Measurements from ENCODE around the gene HOXC11. TPM values are rescaled to one million over a fixed set of nuclear protein-coding genes. Genes with fewer than 3 reads are reported as not detected.

The HOXC11 gene
- 1.0 and 2.3 TPM in 2 replicates for total RNA-seq (2014; rRNA removed; shearing (Covaris generic))

DNA sequence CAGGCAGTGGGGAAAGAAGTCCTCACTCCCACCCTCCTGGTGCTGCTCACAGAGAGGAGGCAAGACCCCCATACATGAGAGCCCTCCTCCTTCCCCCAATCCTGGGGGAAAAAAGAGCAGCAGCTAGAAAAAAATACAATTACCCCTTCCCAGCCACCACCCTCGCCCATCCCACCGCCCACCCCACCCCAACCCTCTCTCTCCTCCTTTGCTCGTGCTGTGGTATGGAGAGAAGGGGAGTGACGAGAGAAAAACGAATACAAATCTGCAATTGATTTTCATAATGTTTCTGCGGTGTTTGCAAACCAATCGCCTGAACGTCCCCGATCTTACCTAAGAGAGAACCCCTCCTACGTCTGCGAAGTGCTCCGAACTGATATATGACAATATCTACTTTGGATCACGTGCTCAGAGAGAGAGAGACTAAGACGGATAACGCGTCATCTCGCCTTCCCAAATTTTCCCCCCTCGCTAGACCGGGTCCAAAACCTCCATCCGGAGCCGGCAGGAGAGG is at the start of gene HOXC11:
Gene HOXC11 (plus strand): TSS at position 405 of the 514 bp plus-strand sequence. CDS start 116 bp downstream, outside the sequence.
- no peak for DNase-seq (ENCODE audit: low spot score)

GRCh38 chr12:53924521-53925405 is 48.2 kb upstream of the HOXC11 start:
- DNase-seq (ENCODE audit: low spot score) = no peak

- no peak for DNase-seq (ENCODE audit: low spot score)
These were observed 45.5 kb upstream of the HOXC11 start for GRCh38 chr12:53927220-53928029.

- DNase-seq (ENCODE audit: low spot score) = no peak
These were observed 44.7 kb upstream of the HOXC11 start for GRCh38 chr12:53928054-53928835.

DNA sequence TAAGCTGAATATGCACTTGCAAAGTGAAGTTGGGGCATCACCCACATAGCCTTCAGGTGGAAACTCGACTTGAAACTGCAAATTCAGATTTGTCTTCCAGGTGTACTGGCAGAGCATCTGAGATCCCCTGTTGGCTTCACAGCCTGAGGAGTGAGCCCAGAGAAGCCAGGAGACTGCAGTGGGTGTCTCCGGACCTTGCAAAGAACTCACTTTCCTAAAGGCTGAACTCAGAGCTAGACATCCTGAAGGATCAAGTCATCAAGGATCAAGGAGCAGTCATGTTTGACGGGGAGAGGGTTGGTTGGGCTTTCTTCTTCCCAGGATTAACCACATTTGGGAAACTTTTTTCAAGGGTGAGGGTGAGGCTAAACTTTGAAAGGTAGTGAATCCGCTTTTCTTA is 43.4 kb upstream of the HOXC11 start:
- DNase-seq (ENCODE audit: low spot score) = no peak

GRCh38 chr12:53930591-53931255 is 42.2 kb upstream of the HOXC11 start:
- DNase-seq (ENCODE audit: low spot score) = no peak

DNA sequence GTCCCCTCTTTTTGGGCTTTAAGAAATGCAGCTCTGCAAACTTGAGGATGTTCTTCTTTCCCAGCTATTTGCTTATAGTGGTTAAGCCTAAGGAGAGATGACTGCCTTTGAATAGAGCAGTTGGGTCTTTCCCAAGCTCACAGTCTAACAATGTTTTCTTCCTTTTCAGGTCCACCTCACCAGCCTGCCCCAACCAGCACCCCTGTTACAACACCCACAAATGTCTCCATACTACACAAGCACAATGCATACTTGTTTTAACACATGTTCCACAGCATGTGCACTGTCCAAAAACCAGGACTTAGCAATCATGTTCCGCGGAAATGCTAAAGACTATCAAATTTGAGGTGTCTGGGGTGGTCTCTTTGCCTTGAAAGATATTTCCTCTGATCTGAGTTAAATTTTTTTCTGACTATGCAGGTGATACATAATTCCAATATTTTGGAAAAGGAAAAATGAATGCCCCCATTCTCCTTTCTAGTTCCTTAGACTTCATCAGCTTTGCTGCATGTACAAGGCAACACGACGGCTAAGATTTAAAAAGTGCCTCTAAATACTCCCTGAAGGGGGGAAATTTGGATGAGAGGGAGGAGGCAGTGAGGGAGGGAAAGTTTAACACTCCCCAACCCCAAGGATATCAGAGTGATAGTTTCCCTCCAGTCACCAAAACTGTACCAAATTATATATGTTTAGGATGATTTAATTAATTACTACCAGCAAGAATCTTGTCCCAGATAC is 40.9 kb upstream of the HOXC11 start:
- DNase-seq (ENCODE audit: low spot score) = no peak

DNA sequence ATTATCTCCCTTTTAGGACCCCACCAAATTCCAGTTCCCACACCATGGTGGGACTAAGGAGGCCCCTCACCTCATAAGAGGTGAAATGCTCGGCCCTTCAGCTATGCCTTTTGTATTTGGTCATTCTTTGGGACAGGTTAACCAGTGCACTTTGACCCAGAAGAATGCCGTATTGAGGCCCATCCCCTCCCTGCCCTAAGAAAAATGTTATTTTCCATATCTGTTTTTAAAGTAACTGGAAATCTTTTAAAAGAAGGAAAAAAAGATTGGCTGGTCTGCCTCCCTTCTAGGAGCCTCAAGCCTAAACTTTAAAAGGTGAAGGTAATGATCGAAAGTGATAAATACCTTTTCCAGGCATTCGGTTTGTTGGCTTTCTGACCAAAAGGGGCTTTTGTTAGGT is 40.0 kb upstream of the HOXC11 start:
- DNase-seq (ENCODE audit: low spot score) = no peak

- no peak for DNase-seq (ENCODE audit: low spot score)
These were observed 37.3 kb upstream of the HOXC11 start for GRCh38 chr12:53935383-53936341.

DNA sequence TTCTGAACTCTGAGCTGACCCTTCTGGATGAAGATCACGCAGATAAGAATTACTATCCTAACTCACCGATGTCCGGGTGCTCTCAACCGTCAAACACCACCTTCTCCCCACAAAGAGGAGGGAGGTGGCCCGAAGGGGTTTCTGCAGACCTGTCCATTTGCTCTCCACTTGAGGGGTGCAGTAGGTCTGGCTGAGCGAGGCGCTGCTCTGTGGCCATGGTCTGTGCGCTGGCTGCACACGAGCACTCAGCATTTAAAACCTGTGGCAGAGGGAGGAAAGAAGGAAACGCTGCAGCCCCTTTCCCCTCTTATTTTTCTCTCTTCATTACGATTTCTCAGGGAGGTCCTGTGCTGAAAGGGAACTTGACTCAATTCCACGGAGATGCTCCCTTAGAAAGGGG is 35.8 kb upstream of the HOXC11 start:
- no peak for DNase-seq (ENCODE audit: low spot score)

GRCh38 chr12:53937596-53938325 is 35.2 kb upstream of the HOXC11 start:
- no peak for DNase-seq (ENCODE audit: low spot score)

DNA sequence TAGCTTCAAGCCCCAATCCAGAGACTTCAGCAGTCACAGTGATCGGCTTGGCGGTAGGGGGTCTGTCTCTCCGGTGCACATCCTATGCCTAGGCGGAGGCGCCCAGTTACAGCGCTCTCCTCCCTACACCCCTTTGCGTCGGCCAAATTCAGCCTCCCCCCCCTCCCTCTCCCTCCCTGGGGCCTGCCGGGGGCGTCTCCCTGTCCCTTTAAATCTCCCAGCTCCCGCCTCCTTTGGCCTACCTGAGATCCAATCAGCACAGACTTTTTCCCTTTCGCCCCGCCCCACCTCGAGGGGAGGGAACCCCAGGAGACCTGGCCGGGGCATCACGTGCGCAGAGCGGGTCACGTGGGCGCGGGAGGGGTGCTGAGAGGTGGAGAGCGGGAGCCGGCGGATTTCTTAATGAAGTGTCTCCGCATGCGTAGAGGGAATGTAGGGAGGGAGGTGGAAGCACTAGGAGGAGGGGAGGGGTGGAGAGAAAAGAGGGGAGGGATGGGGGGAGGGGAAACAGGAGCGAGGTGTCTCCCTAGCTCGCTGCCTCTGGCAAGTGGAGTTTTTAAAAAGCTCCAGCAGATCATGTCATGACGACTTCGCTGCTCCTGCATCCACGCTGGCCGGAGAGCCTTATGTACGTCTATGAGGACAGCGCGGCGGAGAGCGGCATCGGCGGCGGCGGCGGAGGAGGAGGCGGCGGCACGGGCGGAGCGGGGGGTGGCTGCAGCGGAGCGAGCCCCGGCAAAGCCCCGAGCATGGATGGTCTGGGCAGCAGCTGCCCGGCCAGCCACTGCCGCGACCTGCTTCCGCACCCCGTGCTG is 34.4 kb upstream of the HOXC11 start, which contains the start of gene HOXC13:
Gene HOXC13 (plus strand): TSS at position 506 of the 815 bp plus-strand sequence. CDS start 76 bp downstream, at position 582.
- peak; percentile 97 for DNase-seq (ENCODE audit: low spot score)

GRCh38 chr12:53939141-53940108 is 33.5 kb upstream of the HOXC11 start:
- no peak for DNase-seq (ENCODE audit: low spot score)

- DNase-seq (ENCODE audit: low spot score) = no peak
These were observed 32.4 kb upstream of the HOXC11 start for GRCh38 chr12:53940443-53941014.

DNA sequence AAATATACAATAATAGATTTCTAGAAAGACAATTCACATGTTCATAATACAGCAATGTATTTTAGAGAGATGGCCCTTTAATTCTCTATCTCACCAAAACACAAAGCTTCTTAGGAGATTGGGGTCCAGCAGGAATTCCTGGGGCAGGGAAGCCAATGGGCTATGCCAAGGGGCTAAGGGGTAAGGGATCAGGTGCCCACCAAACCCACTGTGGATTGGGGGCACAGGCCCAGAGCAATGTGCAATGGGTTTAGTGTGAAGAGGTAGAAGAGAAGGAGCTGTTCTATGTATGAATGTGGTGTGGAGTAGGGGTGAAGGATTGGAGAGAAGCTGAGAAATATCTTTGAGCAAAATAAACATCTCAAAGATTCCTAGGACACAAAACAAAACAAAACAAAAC is 31.7 kb upstream of the HOXC11 start:
- no peak for DNase-seq (ENCODE audit: low spot score)

- DNase-seq (ENCODE audit: low spot score) = no peak
These were observed 31.2 kb upstream of the HOXC11 start for GRCh38 chr12:53941750-53942149.
